Stomach (tissue), 4 donors: Measurements from ENCODE around the gene ARL15.

Source experiments
- EP300 ChIP-seq: sonication (generic); formaldehyde crosslinking; IDR thresholded peaks from one replicate; pipeline ENCODE4 v1.6.1; 2017; ENCODE audit warnings: antibody characterized with exemption
- POLR2A ChIP-seq, 4 donors: fragments of 450-650 bp; IDR thresholded peaks; one replicate each; pipeline ENCODE4 v1.6.1; 2016; ENCODE audit warnings: antibody characterized with exemption in 4 of 4, control low read depth in 2 of 4, mild to moderate bottlenecking in 1 of 4, moderate library complexity in 1 of 4
- POLR2AphosphoS5 ChIP-seq, 3 donors: sonication (generic); formaldehyde crosslinking; IDR thresholded peaks; one replicate each; pipeline ENCODE4 v1.6.1; 2016; ENCODE audit warnings: antibody characterized with exemption in 3 of 3
- TF ChIP-seq, protein P1 (sequence below), 7 experiments: fragments of 450-650 bp in 4 of 7; fragments of 200-600 bp in 3 of 7; sonication (generic) in 3 of 7; IDR thresholded peaks; one replicate each; pipeline ENCODE4 v1.5.1; 2016 to 2019; ENCODE audit warnings: antibody characterized with exemption in 7 of 7, control low read depth in 2 of 7, mild to moderate bottlenecking in 1 of 7

DNA sequence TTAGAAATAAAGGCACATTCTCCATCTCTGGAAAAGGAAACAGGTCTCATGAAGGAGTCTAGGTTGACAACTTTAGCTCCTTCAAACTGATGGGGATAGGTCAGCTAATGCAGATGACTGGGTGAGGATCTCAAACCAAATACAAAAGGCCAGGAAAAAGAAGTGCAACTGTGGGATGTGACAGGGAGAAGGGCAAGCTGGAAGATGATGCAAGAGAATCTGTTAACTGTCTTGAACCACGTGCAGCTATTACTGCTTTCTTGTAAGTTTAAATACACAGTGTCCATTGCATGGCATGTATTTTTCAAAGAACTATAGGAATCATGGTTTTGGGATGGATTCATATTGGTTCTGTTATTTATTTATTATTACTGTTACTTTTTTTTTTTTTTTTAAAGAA, 418.1 kb downstream of the ARL15 start:
- TF ChIP-seq, protein P1, sequence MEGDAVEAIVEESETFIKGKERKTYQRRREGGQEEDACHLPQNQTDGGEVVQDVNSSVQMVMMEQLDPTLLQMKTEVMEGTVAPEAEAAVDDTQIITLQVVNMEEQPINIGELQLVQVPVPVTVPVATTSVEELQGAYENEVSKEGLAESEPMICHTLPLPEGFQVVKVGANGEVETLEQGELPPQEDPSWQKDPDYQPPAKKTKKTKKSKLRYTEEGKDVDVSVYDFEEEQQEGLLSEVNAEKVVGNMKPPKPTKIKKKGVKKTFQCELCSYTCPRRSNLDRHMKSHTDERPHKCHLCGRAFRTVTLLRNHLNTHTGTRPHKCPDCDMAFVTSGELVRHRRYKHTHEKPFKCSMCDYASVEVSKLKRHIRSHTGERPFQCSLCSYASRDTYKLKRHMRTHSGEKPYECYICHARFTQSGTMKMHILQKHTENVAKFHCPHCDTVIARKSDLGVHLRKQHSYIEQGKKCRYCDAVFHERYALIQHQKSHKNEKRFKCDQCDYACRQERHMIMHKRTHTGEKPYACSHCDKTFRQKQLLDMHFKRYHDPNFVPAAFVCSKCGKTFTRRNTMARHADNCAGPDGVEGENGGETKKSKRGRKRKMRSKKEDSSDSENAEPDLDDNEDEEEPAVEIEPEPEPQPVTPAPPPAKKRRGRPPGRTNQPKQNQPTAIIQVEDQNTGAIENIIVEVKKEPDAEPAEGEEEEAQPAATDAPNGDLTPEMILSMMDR (IDR thresholded peaks at IDR 0.05), result no peak
- TF ChIP-seq EP300 (no peak), POLR2AphosphoS5 (IDR thresholded peaks at IDR 0.05) (no peak), POLR2A (IDR thresholded peaks at IDR 0.05) (no peak)
